Activated B cell treated with CpG ODN at 0.5 μM for 24 hours (primary cell): ENCODE results near the gene SYNE3. TPM values are rescaled to one million over a fixed set of nuclear protein-coding genes. Genes with fewer than 3 reads are reported as not detected.
A peak's percentile ranks its signal among the peaks of the same experiment; 100 is the strongest.

ENCODE experiments used
- ATAC-seq: fragments of 200-7000 bp; cut with Tn5 transposase; one replicate; pipeline ENCODE4 v1.10.0; 2021; ENCODE audit warnings: low read depth, mild to moderate bottlenecking, moderate library complexity
- CTCF ChIA-PET: fragments of 350-600 bp; sonication (Branson Sonifier 250); formaldehyde crosslinking; loops from one replicate; lab custom pipeline; 2021; ENCODE audit warnings: antibody characterized with exemption; lab: Charles Lee
- POLR2A ChIA-PET: fragments of 350-600 bp; sonication (Branson Sonifier 250); formaldehyde crosslinking; loops from one replicate; lab custom pipeline; 2021; ENCODE audit warnings: antibody characterized with exemption; lab: Charles Lee
- DNase-seq: peaks from one replicate; pipeline ENCODE4 v3.0.0; 2022
- H3K27ac Mint-ChIP-seq: one replicate; pipeline ENCODE4 v1.8.0; 2020; ENCODE audit warnings: mixed read lengths
- H3K27me3 Mint-ChIP-seq: one replicate; pipeline ENCODE4 v1.8.0; 2021; ENCODE audit warnings: mixed read lengths
- H3K36me3 Mint-ChIP-seq: one replicate; pipeline ENCODE4 v1.8.0; 2021; ENCODE audit warnings: low read depth, mixed read lengths
- H3K4me1 Mint-ChIP-seq: one replicate; pipeline ENCODE4 v1.8.0; 2021; ENCODE audit warnings: mixed read lengths
- H3K4me3 Mint-ChIP-seq: one replicate; pipeline ENCODE4 v1.8.0; 2020; ENCODE audit warnings: mild to moderate bottlenecking, mixed read lengths
- H3K9me3 Mint-ChIP-seq: one replicate; pipeline ENCODE4 v1.8.0; 2020; ENCODE audit warnings: mixed read lengths
- CTCF ChIP-seq: fragments of 200-600 bp; IDR thresholded peaks from one replicate; pipeline ENCODE4 v1.8.0; 2022; ENCODE audit warnings: antibody characterized with exemption, mild to moderate bottlenecking
- intact Hi-C: fragments of 100-400 bp; cut with micrococcal nuclease; formaldehyde crosslinking; loops from one replicate; pipeline ENCODE4 v1.15.1; 2024
- total RNA-seq: library from RNA; stranded (reverse); gene quantifications from 2 replicates; pipeline ENCODE4 v1.2.3, GENCODE V29; 2022

Gene SYNE3
- total RNA-seq, 1 donor from 2014 or later = 104 TPM

GRCh38 chr14:95533391-95533821 lies 17.0 kb upstream of the SYNE3 start:
- CTCF ChIA-PET = interaction anchor here (1.2 to 3.4 kb wide), 3 partner anchors 81 to 106 kb away, joined by 5 to 13 read pairs (median 6); no protein-coding TSS in a partner anchor

GRCh38 chr14:95531969-95532368 lies 15.5 kb upstream of the SYNE3 start:
- ATAC-seq (no peak), DNase-seq (no peak)
- ChIA-PET CTCF (no interaction called here), POLR2A (interaction anchor here (3.9 kb wide), 1 partner anchor 16 kb away, joined by 44 read pairs; the partner anchor contains the start of gene SYNE3)
- H3K4me3 Mint-ChIP-seq = peak overlapping the region; percentile 8
- intact Hi-C loops = loop anchor here (10.0 kb wide), 1 partner anchor 1357 kb away; the partner anchor contains the start of gene PPP4R4
- H3K27ac Mint-ChIP-seq = no peak overlapping the region
- H3K4me1 Mint-ChIP-seq = peaks cover 53% of the 10 kb centered on the region
- peaks cover 30% of the 10 kb centered on the region for H3K36me3 Mint-ChIP-seq
- no peaks in the 10 kb centered on the region for H3K27me3 Mint-ChIP-seq
- TF ChIP-seq CTCF = no peak
- H3K9me3 Mint-ChIP-seq = no peaks in the 10 kb centered on the region

More at GRCh38 chr14:95533391-95533821, 17.0 kb upstream of the SYNE3 start:
- peak overlapping the region; percentile 92 for H3K4me3 Mint-ChIP-seq
- ATAC-seq (no peak), DNase-seq (no peak)
- no peaks in the 10 kb centered on the region for H3K9me3 Mint-ChIP-seq
- H3K27ac Mint-ChIP-seq = peak overlapping the region; percentile 93
- H3K36me3 Mint-ChIP-seq = peaks cover 30% of the 10 kb centered on the region
- H3K4me1 Mint-ChIP-seq = peaks cover 50% of the 10 kb centered on the region
- no peaks in the 10 kb centered on the region for H3K27me3 Mint-ChIP-seq
- TF ChIP-seq CTCF = no peak
- intact Hi-C loops = loop anchor here (10.0 kb wide), 1 partner anchor 1359 kb away; the partner anchor contains the start of gene PPP4R4
- POLR2A ChIA-PET = interaction anchor here (0.6 to 3.9 kb wide), 6 partner anchors 13 to 90 kb away, joined by 3 to 52 read pairs (median 18); partner anchors contain the start of gene SYNE3

- no peak overlapping the region for H3K4me3 Mint-ChIP-seq
- H3K27me3 Mint-ChIP-seq = no peaks in the 10 kb centered on the region
- ATAC-seq = no peak
These were observed 15.0 kb upstream of the SYNE3 start for GRCh38 chr14:95531473-95531872.

GRCh38 chr14:95530473-95531276 lies 14.2 kb upstream of the SYNE3 start:
- ChIA-PET POLR2A (interaction anchor here (1.0 to 1.1 kb wide), 2 partner anchors 11 to 13 kb away, joined by 3 to 4 read pairs; no protein-coding TSS in a partner anchor), CTCF (interaction anchor here (0.9 to 9.5 kb wide), 2 partner anchors 78 to 88 kb away, joined by 4 to 162 read pairs; no protein-coding TSS in a partner anchor)
- ATAC-seq (no peak), DNase-seq (no peak)
- H3K27ac Mint-ChIP-seq = peak overlapping the region; percentile 22
- no peak overlapping the region for H3K4me3 Mint-ChIP-seq
- H3K36me3 Mint-ChIP-seq = peaks cover 28% of the 10 kb centered on the region
- intact Hi-C loops = loop anchor here (10.0 kb wide), 1 partner anchor 1356 kb away; the partner anchor contains the start of gene PPP4R4
- TF ChIP-seq CTCF = no peak
- no peaks in the 10 kb centered on the region for H3K27me3 Mint-ChIP-seq
- H3K4me1 Mint-ChIP-seq = peaks cover 44% of the 10 kb centered on the region
- H3K9me3 Mint-ChIP-seq = no peaks in the 10 kb centered on the region

More at GRCh38 chr14:95531473-95531872, 15.0 kb upstream of the SYNE3 start:
- Mint-ChIP-seq H3K4me1 (peaks cover 49% of the 10 kb centered on the region), H3K36me3 (peaks cover 30% of the 10 kb centered on the region), H3K9me3 (no peaks in the 10 kb centered on the region), H3K27ac (no peak overlapping the region)
- ChIA-PET CTCF (no interaction called here), POLR2A (interaction anchor here (1.1 kb wide), 1 partner anchor 11 kb away, joined by 4 read pairs; no protein-coding TSS in a partner anchor)
- intact Hi-C loops = loop anchor here (10.0 kb wide), 1 partner anchor 1357 kb away; the partner anchor contains the start of gene PPP4R4
- TF ChIP-seq CTCF = no peak
- no peak for DNase-seq
